ENCODE measurements around the gene KIF25. TPM values are rescaled to one million over a fixed set of nuclear protein-coding genes. Genes with fewer than 3 reads are reported as not detected.

The KIF25 gene
- total and polyA plus RNA-seq, 4 donors = 0.05 TPM; not detected in 3

DNA sequence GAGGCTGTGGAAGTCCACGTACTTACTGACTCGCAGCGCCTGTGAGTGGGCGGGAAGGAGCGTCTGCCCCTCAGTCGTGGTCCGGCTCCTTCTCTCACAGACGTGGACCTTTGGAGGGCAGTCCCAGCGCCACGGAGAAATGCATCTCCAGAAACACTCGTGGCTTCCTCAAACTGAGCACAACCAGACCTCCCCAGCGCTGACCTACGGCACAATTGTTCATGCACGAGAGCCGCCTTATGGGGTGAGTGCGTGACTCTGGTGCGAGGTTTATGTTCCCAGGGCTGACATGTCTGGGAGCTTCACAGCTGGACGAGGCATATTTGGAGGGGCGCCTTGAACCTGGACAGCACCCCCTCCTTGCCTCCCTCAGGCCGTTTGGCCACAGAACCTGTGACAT, 51.8 kb downstream of the KIF25 start:
- Histone ChIP-seq H3K9ac (ENCODE audit: low read depth in 1 of 2, low read length in 2 of 2) (no peak overlapping the region), H3K4me3 (ENCODE audit: low read depth in 1 of 3, low read length in 3 of 3) (no peak overlapping the region), H3K27ac (ENCODE audit: low read depth in 1 of 2, low read length in 2 of 2) (no peak overlapping the region), H3K27me3 (ENCODE audit: control insufficient read depth in 4 of 4, insufficient read depth in 4 of 4, low read length in 3 of 4) (no peaks in the 10 kb centered on the region), H3K9me3 (ENCODE audit: control insufficient read depth in 4 of 4, low read length in 3 of 4) (no peaks in the 10 kb centered on the region), H3K36me3 (ENCODE audit: control insufficient read depth in 4 of 4, insufficient read depth in 3 of 4, low read depth in 1 of 4, low read length in 3 of 4) (no peaks in the 10 kb centered on the region), H3K4me1 (ENCODE audit: control insufficient read depth in 4 of 4, insufficient read depth in 4 of 4, low read length in 3 of 4) (no peaks in the 10 kb centered on the region)
- DNase-seq (ENCODE audit: low spot score) = no peak
- no peak for TF ChIP-seq YY1 (IDR thresholded peaks at IDR 0.05)
- TF ChIP-seq FOXA2 (IDR thresholded peaks at IDR 0.05) = no peak
- no peak for TF ChIP-seq FOXA1 (IDR thresholded peaks at IDR 0.05)
- TF ChIP-seq NR2F2 (IDR thresholded peaks at IDR 0.05) = no peak
- no peak for TF ChIP-seq TAF1 (conservative IDR thresholded peaks at IDR 0.05)
- no peak for TF ChIP-seq RAD21 (IDR thresholded peaks at IDR 0.05)
- TF ChIP-seq, protein P1, sequence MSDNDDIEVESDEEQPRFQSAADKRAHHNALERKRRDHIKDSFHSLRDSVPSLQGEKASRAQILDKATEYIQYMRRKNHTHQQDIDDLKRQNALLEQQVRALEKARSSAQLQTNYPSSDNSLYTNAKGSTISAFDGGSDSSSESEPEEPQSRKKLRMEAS (IDR thresholded peaks at IDR 0.05) = no peak
- no peak for TF ChIP-seq JUND (IDR thresholded peaks at IDR 0.05)
- TF ChIP-seq RXRA (IDR thresholded peaks at IDR 0.05) = no peak
- TF ChIP-seq, protein P2, sequence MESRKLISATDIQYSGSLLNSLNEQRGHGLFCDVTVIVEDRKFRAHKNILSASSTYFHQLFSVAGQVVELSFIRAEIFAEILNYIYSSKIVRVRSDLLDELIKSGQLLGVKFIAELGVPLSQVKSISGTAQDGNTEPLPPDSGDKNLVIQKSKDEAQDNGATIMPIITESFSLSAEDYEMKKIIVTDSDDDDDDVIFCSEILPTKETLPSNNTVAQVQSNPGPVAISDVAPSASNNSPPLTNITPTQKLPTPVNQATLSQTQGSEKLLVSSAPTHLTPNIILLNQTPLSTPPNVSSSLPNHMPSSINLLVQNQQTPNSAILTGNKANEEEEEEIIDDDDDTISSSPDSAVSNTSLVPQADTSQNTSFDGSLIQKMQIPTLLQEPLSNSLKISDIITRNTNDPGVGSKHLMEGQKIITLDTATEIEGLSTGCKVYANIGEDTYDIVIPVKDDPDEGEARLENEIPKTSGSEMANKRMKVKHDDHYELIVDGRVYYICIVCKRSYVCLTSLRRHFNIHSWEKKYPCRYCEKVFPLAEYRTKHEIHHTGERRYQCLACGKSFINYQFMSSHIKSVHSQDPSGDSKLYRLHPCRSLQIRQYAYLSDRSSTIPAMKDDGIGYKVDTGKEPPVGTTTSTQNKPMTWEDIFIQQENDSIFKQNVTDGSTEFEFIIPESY (IDR thresholded peaks at IDR 0.05) = no peak
- TF ChIP-seq, protein P3, sequence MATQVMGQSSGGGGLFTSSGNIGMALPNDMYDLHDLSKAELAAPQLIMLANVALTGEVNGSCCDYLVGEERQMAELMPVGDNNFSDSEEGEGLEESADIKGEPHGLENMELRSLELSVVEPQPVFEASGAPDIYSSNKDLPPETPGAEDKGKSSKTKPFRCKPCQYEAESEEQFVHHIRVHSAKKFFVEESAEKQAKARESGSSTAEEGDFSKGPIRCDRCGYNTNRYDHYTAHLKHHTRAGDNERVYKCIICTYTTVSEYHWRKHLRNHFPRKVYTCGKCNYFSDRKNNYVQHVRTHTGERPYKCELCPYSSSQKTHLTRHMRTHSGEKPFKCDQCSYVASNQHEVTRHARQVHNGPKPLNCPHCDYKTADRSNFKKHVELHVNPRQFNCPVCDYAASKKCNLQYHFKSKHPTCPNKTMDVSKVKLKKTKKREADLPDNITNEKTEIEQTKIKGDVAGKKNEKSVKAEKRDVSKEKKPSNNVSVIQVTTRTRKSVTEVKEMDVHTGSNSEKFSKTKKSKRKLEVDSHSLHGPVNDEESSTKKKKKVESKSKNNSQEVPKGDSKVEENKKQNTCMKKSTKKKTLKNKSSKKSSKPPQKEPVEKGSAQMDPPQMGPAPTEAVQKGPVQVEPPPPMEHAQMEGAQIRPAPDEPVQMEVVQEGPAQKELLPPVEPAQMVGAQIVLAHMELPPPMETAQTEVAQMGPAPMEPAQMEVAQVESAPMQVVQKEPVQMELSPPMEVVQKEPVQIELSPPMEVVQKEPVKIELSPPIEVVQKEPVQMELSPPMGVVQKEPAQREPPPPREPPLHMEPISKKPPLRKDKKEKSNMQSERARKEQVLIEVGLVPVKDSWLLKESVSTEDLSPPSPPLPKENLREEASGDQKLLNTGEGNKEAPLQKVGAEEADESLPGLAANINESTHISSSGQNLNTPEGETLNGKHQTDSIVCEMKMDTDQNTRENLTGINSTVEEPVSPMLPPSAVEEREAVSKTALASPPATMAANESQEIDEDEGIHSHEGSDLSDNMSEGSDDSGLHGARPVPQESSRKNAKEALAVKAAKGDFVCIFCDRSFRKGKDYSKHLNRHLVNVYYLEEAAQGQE (IDR thresholded peaks at IDR 0.05) = no peak
- TF ChIP-seq, protein P4, sequence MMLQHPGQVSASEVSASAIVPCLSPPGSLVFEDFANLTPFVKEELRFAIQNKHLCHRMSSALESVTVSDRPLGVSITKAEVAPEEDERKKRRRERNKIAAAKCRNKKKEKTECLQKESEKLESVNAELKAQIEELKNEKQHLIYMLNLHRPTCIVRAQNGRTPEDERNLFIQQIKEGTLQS (IDR thresholded peaks at IDR 0.05) = no peak
- no peak for TF ChIP-seq GABPA (IDR thresholded peaks at IDR 0.05 in 1 of 2, conservative IDR thresholded peaks at IDR 0.05 in 1 of 2)
- TF ChIP-seq EGR1 (IDR thresholded peaks at IDR 0.05; ENCODE audit: low read depth in 2 of 2) = no peak
- WGBS = 93% methylated on average over 20 of the region's 20 CpGs

DNA sequence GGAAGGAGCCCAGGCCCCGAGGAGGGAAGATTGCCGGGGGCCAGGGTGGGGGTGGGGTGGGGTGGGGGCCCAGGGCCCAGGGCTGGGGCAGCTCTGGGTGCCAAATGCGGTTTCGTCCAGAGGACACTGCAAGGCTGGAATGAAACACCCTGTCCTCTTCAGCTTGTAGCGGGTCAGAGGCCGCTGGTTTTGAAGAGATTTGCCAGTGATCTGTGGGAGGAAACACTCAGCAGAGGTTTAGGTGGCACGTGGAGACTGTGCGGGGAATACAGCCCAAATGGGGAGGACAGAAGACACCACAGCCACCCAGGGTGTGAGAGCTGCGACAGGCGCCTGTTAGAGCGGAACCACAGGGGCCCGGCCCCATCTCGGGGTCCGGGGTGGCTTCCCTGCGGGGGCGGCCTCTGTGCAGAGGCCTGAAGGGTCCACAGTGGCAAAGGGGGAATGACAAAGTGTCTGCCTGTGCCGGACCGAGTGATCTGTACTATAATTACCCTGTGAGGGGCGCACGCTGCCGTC, 52.3 kb downstream of the KIF25 start:
- no peak for DNase-seq (ENCODE audit: low spot score)
- H3K9ac ChIP-seq (ENCODE audit: low read depth in 1 of 2, low read length in 2 of 2) = no peak overlapping the region
- H3K36me3 ChIP-seq (ENCODE audit: control insufficient read depth in 4 of 4, insufficient read depth in 3 of 4, low read depth in 1 of 4, low read length in 3 of 4) = no peaks in the 10 kb centered on the region
- H3K27me3 ChIP-seq (ENCODE audit: control insufficient read depth in 4 of 4, insufficient read depth in 4 of 4, low read length in 3 of 4) = no peaks in the 10 kb centered on the region
- H3K9me3 ChIP-seq (ENCODE audit: control insufficient read depth in 4 of 4, low read length in 3 of 4) = no peaks in the 10 kb centered on the region
- no peak for TF ChIP-seq TAF1 (conservative IDR thresholded peaks at IDR 0.05)
- no peak for TF ChIP-seq FOXA2 (IDR thresholded peaks at IDR 0.05)
- TF ChIP-seq HNF4G (IDR thresholded peaks at IDR 0.05) = no peak
- TF ChIP-seq RAD21 (IDR thresholded peaks at IDR 0.05) = no peak
- TF ChIP-seq, protein P4 (IDR thresholded peaks at IDR 0.05) = no peak
- TF ChIP-seq NR2F2 (IDR thresholded peaks at IDR 0.05) = no peak
- TF ChIP-seq, protein P2 (IDR thresholded peaks at IDR 0.05) = no peak
- no peak for TF ChIP-seq YY1 (IDR thresholded peaks at IDR 0.05)
- no peak for TF ChIP-seq JUND (IDR thresholded peaks at IDR 0.05)
- no peak for TF ChIP-seq RXRA (IDR thresholded peaks at IDR 0.05)
- no peak overlapping the region for H3K4me3 ChIP-seq (ENCODE audit: low read depth in 1 of 3, low read length in 3 of 3)
- no peaks in the 10 kb centered on the region for H3K4me1 ChIP-seq (ENCODE audit: control insufficient read depth in 4 of 4, insufficient read depth in 4 of 4, low read length in 3 of 4)
- H3K27ac ChIP-seq (ENCODE audit: low read depth in 1 of 2, low read length in 2 of 2) = no peak overlapping the region
- WGBS = 93% methylated on average over 21 of the region's 21 CpGs
